H9 (cell line): ENCODE data around the gene SEMA3E. TPM values are rescaled to one million over a fixed set of nuclear protein-coding genes. Genes with fewer than 3 reads are reported as not detected.

ENCODE experiments used
- DNase-seq: peaks from one replicate; pipeline ENCODE4 v3.0.0-alpha.2; 2017
- H2AFZ ChIP-seq: one replicate; pipeline ENCODE4 v1.6.1; 2013; ENCODE audit warnings: mild to moderate bottlenecking, low read length, control low read depth, moderate library complexity
- H2AK5ac ChIP-seq: 2 replicates; pipeline ENCODE4 v1.6.1; 2013; ENCODE audit warnings: low read length, control low read depth, mixed read lengths; ENCODE audit not compliant: insufficient read length
- H2BK120ac ChIP-seq: one replicate; pipeline ENCODE4 v1.6.1; 2013; ENCODE audit warnings: low read depth, mild to moderate bottlenecking, low read length, control low read depth, inconsistent platforms; ENCODE audit not compliant: poor library complexity, severe bottlenecking
- H2BK12ac ChIP-seq: 2 replicates; pipeline ENCODE4 v1.6.1; 2013; ENCODE audit warnings: low read length, control low read depth, mixed read lengths, low read depth; ENCODE audit not compliant: insufficient read length
- H2BK15ac ChIP-seq: 2 replicates; pipeline ENCODE4 v1.6.1; 2013; ENCODE audit warnings: low read depth, low read length, control low read depth
- H2BK20ac ChIP-seq: one replicate; pipeline ENCODE4 v1.6.1; 2013; ENCODE audit warnings: low read depth, mild to moderate bottlenecking, low read length, control low read depth, inconsistent platforms; ENCODE audit not compliant: poor library complexity, severe bottlenecking
- H2BK5ac ChIP-seq: 2 replicates; pipeline ENCODE4 v1.6.1; 2013; ENCODE audit warnings: low read length, control low read depth, mixed read lengths; ENCODE audit not compliant: insufficient read length
- H3K14ac ChIP-seq: 2 replicates; pipeline ENCODE4 v1.6.1; 2013; ENCODE audit warnings: low read length, control low read depth; ENCODE audit not compliant: insufficient read depth
- H3K18ac ChIP-seq: 2 replicates; pipeline ENCODE4 v1.6.1; 2013; ENCODE audit warnings: low read depth, mild to moderate bottlenecking, mixed read lengths, low read length, control low read depth; ENCODE audit not compliant: insufficient read length
- H3K23ac ChIP-seq: 2 replicates; pipeline ENCODE4 v1.6.1; 2013; ENCODE audit warnings: low read length, control low read depth, mixed read lengths, low read depth; ENCODE audit not compliant: insufficient read length
- H3K23me2 ChIP-seq: 2 replicates; pipeline ENCODE4 v1.6.1; 2013; ENCODE audit warnings: low read depth, mild to moderate bottlenecking, mixed read lengths, low read length, control low read depth; ENCODE audit not compliant: insufficient read length, poor library complexity, severe bottlenecking
- H3K27ac ChIP-seq: 2 replicates; pipeline ENCODE4 v1.5.1; 2013; ENCODE audit warnings: low read length, control low read depth, mixed read lengths, low read depth; ENCODE audit not compliant: insufficient read length
- H3K27me3 ChIP-seq: 2 replicates; pipeline ENCODE4 v1.6.1; 2013; ENCODE audit warnings: low read length, control low read depth, inconsistent platforms; ENCODE audit not compliant: insufficient read depth
- H3K4ac ChIP-seq: 2 replicates; pipeline ENCODE4 v1.6.1; 2013; ENCODE audit warnings: low read depth, mild to moderate bottlenecking, control low read depth, inconsistent platforms, low read length, moderate library complexity
- H3K4me1 ChIP-seq: 2 replicates; pipeline ENCODE4 v1.6.1; 2013; ENCODE audit warnings: low read length, control low read depth, inconsistent platforms; ENCODE audit not compliant: insufficient read depth
- H3K4me2 ChIP-seq: 2 replicates; pipeline ENCODE4 v1.6.1; 2013; ENCODE audit warnings: low read length, control low read depth, mixed read lengths; ENCODE audit not compliant: insufficient read length, insufficient read depth
- H3K56ac ChIP-seq: 2 replicates; pipeline ENCODE4 v1.6.1; 2013; ENCODE audit warnings: low read depth, mild to moderate bottlenecking, mixed read lengths, low read length, control low read depth; ENCODE audit not compliant: insufficient read length
- H3K79me1 ChIP-seq: 2 replicates; pipeline ENCODE4 v1.6.1; 2013; ENCODE audit warnings: low read depth, mild to moderate bottlenecking, moderate library complexity, low read length, control low read depth, inconsistent platforms; ENCODE audit not compliant: insufficient read depth, poor library complexity, severe bottlenecking
- H3K79me2 ChIP-seq: 2 replicates; pipeline ENCODE4 v1.6.1; 2013; ENCODE audit warnings: low read length, control low read depth, inconsistent platforms; ENCODE audit not compliant: insufficient read depth
- H3K9ac ChIP-seq: 2 replicates; pipeline ENCODE4 v1.6.1; 2013; ENCODE audit warnings: low read length, control low read depth, mixed read lengths; ENCODE audit not compliant: insufficient read length; ENCODE audit errors: extremely low read depth
- H3K9me3 ChIP-seq: one replicate; pipeline ENCODE4 v1.6.1; 2013; ENCODE audit warnings: low read depth, low read length, inconsistent platforms; ENCODE audit not compliant: control insufficient read depth
- H3T11ph ChIP-seq: one replicate; pipeline ENCODE4 v1.6.1; 2013; ENCODE audit warnings: mild to moderate bottlenecking, low read length, control low read depth, inconsistent platforms
- H4K20me1 ChIP-seq: one replicate; pipeline ENCODE4 v1.6.1; 2013; ENCODE audit not compliant: control insufficient read depth, insufficient read length, insufficient read depth
- H4K5ac ChIP-seq: 2 replicates; pipeline ENCODE4 v1.6.1; 2013; ENCODE audit warnings: low read depth, mild to moderate bottlenecking, mixed read lengths, low read length, control low read depth; ENCODE audit not compliant: insufficient read length
- H4K8ac ChIP-seq: replicated peaks from 2 replicates; pipeline ENCODE4 v1.6.1; 2013; ENCODE audit warnings: low read length, control low read depth, mixed read lengths, low read depth; ENCODE audit not compliant: insufficient read length
- H4K91ac ChIP-seq: 2 replicates; pipeline ENCODE4 v1.6.1; 2013; ENCODE audit warnings: low read depth, mild to moderate bottlenecking, moderate library complexity, mixed read lengths, low read length, control low read depth; ENCODE audit not compliant: insufficient read length
- H3K27ac Mint-ChIP-seq, 3 experiments: 2 replicates in 2 of 3; 3 replicates in 1 of 3; pipeline ENCODE4 v1.8.0; 2020 to 2021; ENCODE audit warnings: mixed read lengths in 3 of 3, mild to moderate bottlenecking in 1 of 3, moderate library complexity in 1 of 3
- H3K27me3 Mint-ChIP-seq: 2 replicates; pipeline ENCODE4 v1.8.0; 2021; ENCODE audit warnings: low read depth, mild to moderate bottlenecking, moderate library complexity, mixed read lengths
- H3K36me3 Mint-ChIP-seq, 3 experiments: 2 replicates in 2 of 3; 3 replicates in 1 of 3; pipeline ENCODE4 v1.8.0; 2020 to 2021; ENCODE audit warnings: low read depth in 3 of 3, mixed read lengths in 3 of 3; ENCODE audit not compliant: insufficient read depth in 1 of 3
- H3K4me1 Mint-ChIP-seq, 2 experiments: 2 replicates each; pipeline ENCODE4 v1.8.0; 2020; ENCODE audit warnings: mixed read lengths in 2 of 2
- H3K4me3 Mint-ChIP-seq, 2 experiments: 2 replicates in 1 of 2; 3 replicates in 1 of 2; pipeline ENCODE4 v1.8.0; 2020 to 2021; ENCODE audit warnings: mild to moderate bottlenecking in 2 of 2, mixed read lengths in 2 of 2, moderate library complexity in 1 of 2
- H3K9me3 Mint-ChIP-seq, 2 experiments: 2 replicates in 1 of 2; 3 replicates in 1 of 2; pipeline ENCODE4 v1.8.0; 2020; ENCODE audit warnings: mild to moderate bottlenecking in 2 of 2, mixed read lengths in 2 of 2, moderate library complexity in 1 of 2
- WGBS: extraction: QIAGEN DNeasy Blood & Tissue Kit; methylation state at CpG from one replicate; pipeline ENCODE4 v1.1.7; 2013; ENCODE audit warnings: missing lambda C conversion rate, low lambda C conversion rate, mixed read lengths; ENCODE audit not compliant: insufficient read length; ENCODE audit errors: extremely low coverage; 5-methylcytosine and 5-hydroxymethylcytosine counted together
- total RNA-seq: library from RNA; stranded (reverse); gene quantifications from 2 replicates; pipeline ENCODE4 v1.2.1, GENCODE V29; 2021
- TF ChIP-seq, protein P1 (sequence below): fragments of 200-600 bp; sonication (generic); conservative IDR thresholded peaks from 3 replicates; pipeline ENCODE4 v1.8.0; 2021; ENCODE audit warnings: antibody characterized with exemption, mild to moderate bottlenecking

The SEMA3E gene
- total RNA-seq, 1 experiment from 2014 or later, result 0.39 TPM

DNA sequence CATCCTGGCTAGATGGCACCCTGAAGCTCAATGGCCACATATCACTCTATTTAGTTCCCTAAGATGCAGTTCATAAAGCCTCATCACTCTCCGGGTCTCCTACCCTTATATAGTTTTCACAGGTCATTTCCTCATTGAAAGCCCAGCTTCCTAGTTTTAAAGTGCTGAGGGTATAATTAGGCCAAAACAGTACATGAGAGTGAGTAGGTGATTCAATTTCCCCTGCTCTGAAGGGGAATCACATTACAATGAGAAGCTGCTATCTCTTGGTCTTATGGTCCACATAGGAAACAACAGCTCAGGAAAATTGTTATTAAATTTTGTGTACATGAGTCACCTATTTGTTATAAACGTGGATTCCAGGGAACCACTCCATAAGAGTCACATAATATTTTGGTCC, 162.0 kb downstream of the SEMA3E start:
- no peaks in the 10 kb centered on the region for H3K9me3 Mint-ChIP-seq
- no peak overlapping the region for H3K4ac ChIP-seq
- H3K4me1 ChIP-seq, result no peaks in the 10 kb centered on the region
- H4K5ac ChIP-seq, result no peak overlapping the region
- no CpG with 5 or more reads among the region's 2 CpGs for WGBS
- no peaks in the 10 kb centered on the region for H3K23me2 ChIP-seq
- H3K4me1 Mint-ChIP-seq, result no peaks in the 10 kb centered on the region
- H3K9me3 ChIP-seq, result no peaks in the 10 kb centered on the region
- no peak overlapping the region for H3K56ac ChIP-seq
- H3K9ac ChIP-seq, result no peak overlapping the region
- H4K8ac ChIP-seq, result no peak overlapping the region
- H3K27ac Mint-ChIP-seq, result no peak overlapping the region
- no peak overlapping the region for H2AK5ac ChIP-seq
- no peak overlapping the region for H3T11ph ChIP-seq
- no peak overlapping the region for H2BK120ac ChIP-seq
- no peak overlapping the region for H2BK5ac ChIP-seq
- peaks cover 5% of the 10 kb centered on the region; the same call in 1 of the 2 replicates for H3K27me3 Mint-ChIP-seq
- H3K18ac ChIP-seq, result no peak overlapping the region
- H3K79me2 ChIP-seq, result no peaks in the 10 kb centered on the region
- no peak overlapping the region for H2BK12ac ChIP-seq
- H4K91ac ChIP-seq, result no peak overlapping the region
- DNase-seq, result no peak
- H4K20me1 ChIP-seq, result no peaks in the 10 kb centered on the region
- H3K79me1 ChIP-seq, result no peaks in the 10 kb centered on the region
- H3K4me3 Mint-ChIP-seq, result no peak overlapping the region
- H2BK15ac ChIP-seq, result no peak overlapping the region
- no peak overlapping the region for H3K4me2 ChIP-seq
- no peak overlapping the region for H3K14ac ChIP-seq
- no peak overlapping the region for H2BK20ac ChIP-seq
- no peaks in the 10 kb centered on the region for H3K36me3 Mint-ChIP-seq
- TF ChIP-seq, protein P1, sequence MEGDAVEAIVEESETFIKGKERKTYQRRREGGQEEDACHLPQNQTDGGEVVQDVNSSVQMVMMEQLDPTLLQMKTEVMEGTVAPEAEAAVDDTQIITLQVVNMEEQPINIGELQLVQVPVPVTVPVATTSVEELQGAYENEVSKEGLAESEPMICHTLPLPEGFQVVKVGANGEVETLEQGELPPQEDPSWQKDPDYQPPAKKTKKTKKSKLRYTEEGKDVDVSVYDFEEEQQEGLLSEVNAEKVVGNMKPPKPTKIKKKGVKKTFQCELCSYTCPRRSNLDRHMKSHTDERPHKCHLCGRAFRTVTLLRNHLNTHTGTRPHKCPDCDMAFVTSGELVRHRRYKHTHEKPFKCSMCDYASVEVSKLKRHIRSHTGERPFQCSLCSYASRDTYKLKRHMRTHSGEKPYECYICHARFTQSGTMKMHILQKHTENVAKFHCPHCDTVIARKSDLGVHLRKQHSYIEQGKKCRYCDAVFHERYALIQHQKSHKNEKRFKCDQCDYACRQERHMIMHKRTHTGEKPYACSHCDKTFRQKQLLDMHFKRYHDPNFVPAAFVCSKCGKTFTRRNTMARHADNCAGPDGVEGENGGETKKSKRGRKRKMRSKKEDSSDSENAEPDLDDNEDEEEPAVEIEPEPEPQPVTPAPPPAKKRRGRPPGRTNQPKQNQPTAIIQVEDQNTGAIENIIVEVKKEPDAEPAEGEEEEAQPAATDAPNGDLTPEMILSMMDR, result no peak
- no peak overlapping the region for H2AFZ ChIP-seq
- no peaks in the 10 kb centered on the region for H3K27me3 ChIP-seq
- H3K23ac ChIP-seq, result no peak overlapping the region
- H3K27ac ChIP-seq, result no peak overlapping the region
